Measurements from ENCODE around the gene BRSK2.

The BRSK2 gene

GRCh38 chr11:1502168-1502953 lies 112.6 kb downstream of the BRSK2 start:
- TF ChIP-seq, protein P1, sequence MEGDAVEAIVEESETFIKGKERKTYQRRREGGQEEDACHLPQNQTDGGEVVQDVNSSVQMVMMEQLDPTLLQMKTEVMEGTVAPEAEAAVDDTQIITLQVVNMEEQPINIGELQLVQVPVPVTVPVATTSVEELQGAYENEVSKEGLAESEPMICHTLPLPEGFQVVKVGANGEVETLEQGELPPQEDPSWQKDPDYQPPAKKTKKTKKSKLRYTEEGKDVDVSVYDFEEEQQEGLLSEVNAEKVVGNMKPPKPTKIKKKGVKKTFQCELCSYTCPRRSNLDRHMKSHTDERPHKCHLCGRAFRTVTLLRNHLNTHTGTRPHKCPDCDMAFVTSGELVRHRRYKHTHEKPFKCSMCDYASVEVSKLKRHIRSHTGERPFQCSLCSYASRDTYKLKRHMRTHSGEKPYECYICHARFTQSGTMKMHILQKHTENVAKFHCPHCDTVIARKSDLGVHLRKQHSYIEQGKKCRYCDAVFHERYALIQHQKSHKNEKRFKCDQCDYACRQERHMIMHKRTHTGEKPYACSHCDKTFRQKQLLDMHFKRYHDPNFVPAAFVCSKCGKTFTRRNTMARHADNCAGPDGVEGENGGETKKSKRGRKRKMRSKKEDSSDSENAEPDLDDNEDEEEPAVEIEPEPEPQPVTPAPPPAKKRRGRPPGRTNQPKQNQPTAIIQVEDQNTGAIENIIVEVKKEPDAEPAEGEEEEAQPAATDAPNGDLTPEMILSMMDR (IDR thresholded peaks at IDR 0.05): no peak

- TF ChIP-seq, protein P1 (IDR thresholded peaks at IDR 0.05): no peak
Measured at GRCh38 chr11:1502954-1503707, 113.4 kb downstream of the BRSK2 start.

GRCh38 chr11:1503708-1504104 lies 114.0 kb downstream of the BRSK2 start:
- TF ChIP-seq, protein P1 (IDR thresholded peaks at IDR 0.05): no peak

GRCh38 chr11:1504138-1504537 lies 114.4 kb downstream of the BRSK2 start:
- TF ChIP-seq, protein P1 (IDR thresholded peaks at IDR 0.05): no peak

- TF ChIP-seq, protein P1 (IDR thresholded peaks at IDR 0.05): no peak
Measured at GRCh38 chr11:1504581-1505290, 115.0 kb downstream of the BRSK2 start.

GRCh38 chr11:1505480-1505879 lies 115.7 kb downstream of the BRSK2 start:
- TF ChIP-seq, protein P1 (IDR thresholded peaks at IDR 0.05): no peak

DNA sequence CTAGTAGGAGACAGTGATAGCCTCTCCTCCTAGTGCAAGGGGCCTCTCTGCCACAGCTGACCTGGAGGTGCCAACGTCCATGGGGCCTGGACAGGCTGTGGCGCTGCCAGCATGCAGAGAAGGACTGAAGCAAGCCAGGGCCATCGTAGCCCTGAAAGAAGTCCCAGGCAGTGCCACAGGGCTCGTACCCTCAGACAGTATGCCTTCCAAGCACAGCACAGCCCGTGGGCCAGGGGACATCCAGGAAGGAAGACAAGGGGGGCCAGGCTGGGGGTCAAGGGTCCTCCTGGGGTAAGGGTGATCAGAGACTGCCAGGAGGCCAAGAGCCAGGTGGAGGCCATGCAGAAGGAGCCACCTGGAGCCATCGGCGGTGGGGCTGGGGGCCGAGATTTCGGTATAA lies 117.2 kb downstream of the BRSK2 start:
- TF ChIP-seq, protein P1 (IDR thresholded peaks at IDR 0.05): no peak
